ENCODE data around the gene RABGAP1L. TPM values are rescaled to one million over a fixed set of nuclear protein-coding genes. Genes with fewer than 3 reads are reported as not detected.

RABGAP1L gene
- total RNA-seq, 1 experiment from 2014 or later = 29.3 TPM

DNA sequence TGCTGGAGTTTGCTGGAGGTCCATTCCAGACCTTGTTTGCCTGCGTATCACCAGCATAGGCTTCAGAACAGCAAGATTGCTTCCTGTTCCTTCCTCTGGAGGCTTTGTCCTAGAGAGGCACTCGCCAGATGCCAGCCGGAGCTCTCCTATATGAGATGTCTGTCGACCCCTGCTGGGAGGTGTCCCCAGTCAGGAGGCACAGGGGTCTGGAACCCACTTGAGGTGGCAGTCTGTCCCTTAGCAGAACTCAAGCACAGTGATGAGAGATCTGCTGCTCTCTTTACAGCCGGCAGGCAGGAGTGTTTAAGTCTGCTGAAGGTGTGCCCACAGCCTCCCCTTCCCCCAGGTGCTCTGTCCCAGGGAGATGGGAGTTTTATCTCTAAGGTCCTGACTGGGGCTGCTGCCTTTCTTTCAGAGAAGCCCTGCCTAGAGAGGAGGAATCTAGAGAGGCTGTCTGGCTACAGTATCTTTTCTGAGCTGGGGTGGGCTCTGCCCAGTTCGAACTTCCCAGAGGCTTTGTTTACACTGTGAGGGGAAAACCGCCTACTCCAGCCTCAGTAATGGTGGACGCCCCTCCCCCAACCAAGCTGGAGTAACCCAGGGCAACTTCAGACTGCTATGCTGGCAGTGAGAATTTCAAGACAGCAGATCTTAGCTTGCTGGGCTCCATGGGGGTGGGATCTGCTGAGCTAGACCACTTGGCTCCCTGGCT is 493.4 kb downstream of the RABGAP1L start:
- no peak overlapping the region for H3K4me2 ChIP-seq (ENCODE audit: low read length)
- no peaks in the 10 kb centered on the region for H3K9me2 ChIP-seq (ENCODE audit: insufficient read depth)
- ChIA-PET POLR2A (no interaction called here), RAD21 (ENCODE audit: low non-redundant PET in 1 of 2, low total read pairs in 2 of 2, uncharacterized antibody in 2 of 2, unreplicated experiment in 2 of 2) (no interaction called here), CTCF (interaction anchor here (0.7 kb wide), 1 partner anchor 390 kb away, joined by 3 read pairs; no protein-coding TSS in a partner anchor)
- BruUV-seq (replicated peaks) = no TSS peak
- TF ChIP-seq TCF7L2 (IDR thresholded peaks at IDR 0.05; ENCODE audit: borderline replicate concordance, extremely low read depth, insufficient read depth, insufficient read length) = no peak
- no peak for TF ChIP-seq YY1 (IDR thresholded peaks at IDR 0.05; ENCODE audit: extremely low read depth, insufficient replicate concordance, low read depth, low read length)
- TF ChIP-seq, protein P1, sequence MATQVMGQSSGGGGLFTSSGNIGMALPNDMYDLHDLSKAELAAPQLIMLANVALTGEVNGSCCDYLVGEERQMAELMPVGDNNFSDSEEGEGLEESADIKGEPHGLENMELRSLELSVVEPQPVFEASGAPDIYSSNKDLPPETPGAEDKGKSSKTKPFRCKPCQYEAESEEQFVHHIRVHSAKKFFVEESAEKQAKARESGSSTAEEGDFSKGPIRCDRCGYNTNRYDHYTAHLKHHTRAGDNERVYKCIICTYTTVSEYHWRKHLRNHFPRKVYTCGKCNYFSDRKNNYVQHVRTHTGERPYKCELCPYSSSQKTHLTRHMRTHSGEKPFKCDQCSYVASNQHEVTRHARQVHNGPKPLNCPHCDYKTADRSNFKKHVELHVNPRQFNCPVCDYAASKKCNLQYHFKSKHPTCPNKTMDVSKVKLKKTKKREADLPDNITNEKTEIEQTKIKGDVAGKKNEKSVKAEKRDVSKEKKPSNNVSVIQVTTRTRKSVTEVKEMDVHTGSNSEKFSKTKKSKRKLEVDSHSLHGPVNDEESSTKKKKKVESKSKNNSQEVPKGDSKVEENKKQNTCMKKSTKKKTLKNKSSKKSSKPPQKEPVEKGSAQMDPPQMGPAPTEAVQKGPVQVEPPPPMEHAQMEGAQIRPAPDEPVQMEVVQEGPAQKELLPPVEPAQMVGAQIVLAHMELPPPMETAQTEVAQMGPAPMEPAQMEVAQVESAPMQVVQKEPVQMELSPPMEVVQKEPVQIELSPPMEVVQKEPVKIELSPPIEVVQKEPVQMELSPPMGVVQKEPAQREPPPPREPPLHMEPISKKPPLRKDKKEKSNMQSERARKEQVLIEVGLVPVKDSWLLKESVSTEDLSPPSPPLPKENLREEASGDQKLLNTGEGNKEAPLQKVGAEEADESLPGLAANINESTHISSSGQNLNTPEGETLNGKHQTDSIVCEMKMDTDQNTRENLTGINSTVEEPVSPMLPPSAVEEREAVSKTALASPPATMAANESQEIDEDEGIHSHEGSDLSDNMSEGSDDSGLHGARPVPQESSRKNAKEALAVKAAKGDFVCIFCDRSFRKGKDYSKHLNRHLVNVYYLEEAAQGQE (IDR thresholded peaks at IDR 0.05; ENCODE audit: low read depth) = no peak
- no peak for TF ChIP-seq EZH2 (IDR thresholded peaks at IDR 0.05)
- H2AFZ ChIP-seq (ENCODE audit: low read depth, low read length, poor library complexity, severe bottlenecking) = no peak overlapping the region
- H3K9me3 ChIP-seq (ENCODE audit: control insufficient read depth in 1 of 2, insufficient read depth in 1 of 2, low read depth in 1 of 2, low read length in 2 of 2) = no peaks in the 10 kb centered on the region
- H4K20me1 ChIP-seq (ENCODE audit: insufficient read depth) = no peaks in the 10 kb centered on the region
- H3K4me3 ChIP-seq (replicated peaks in 1 of 2; ENCODE audit: low read depth in 1 of 2, low read length in 2 of 2) = no peak overlapping the region
- H3K4me1 ChIP-seq (ENCODE audit: control insufficient read depth in 1 of 2, insufficient read depth in 2 of 2, low read length in 2 of 2) = no peaks in the 10 kb centered on the region
- no peaks in the 10 kb centered on the region for H3K36me3 ChIP-seq (ENCODE audit: control insufficient read depth in 1 of 2, insufficient read depth in 2 of 2, low read length in 2 of 2)
- H3K9ac ChIP-seq (ENCODE audit: low read length) = no peak overlapping the region
- no peaks in the 10 kb centered on the region for H3K27me3 ChIP-seq (ENCODE audit: insufficient read depth, low read length)
- intact Hi-C loops (cut with micrococcal nuclease) = no loop called here
- ATAC-seq (no peak), DNase-seq (ENCODE audit: low read depth, low spot score) (no peak)
- H3K79me2 ChIP-seq (ENCODE audit: insufficient read depth, low read length) = no peaks in the 10 kb centered on the region
- H3K27ac ChIP-seq (ENCODE audit: low read depth, low read length) = no peak overlapping the region

All from HCT116 (cell line).